ENCODE data around the gene KCNN1.

Gene KCNN1

DNA sequence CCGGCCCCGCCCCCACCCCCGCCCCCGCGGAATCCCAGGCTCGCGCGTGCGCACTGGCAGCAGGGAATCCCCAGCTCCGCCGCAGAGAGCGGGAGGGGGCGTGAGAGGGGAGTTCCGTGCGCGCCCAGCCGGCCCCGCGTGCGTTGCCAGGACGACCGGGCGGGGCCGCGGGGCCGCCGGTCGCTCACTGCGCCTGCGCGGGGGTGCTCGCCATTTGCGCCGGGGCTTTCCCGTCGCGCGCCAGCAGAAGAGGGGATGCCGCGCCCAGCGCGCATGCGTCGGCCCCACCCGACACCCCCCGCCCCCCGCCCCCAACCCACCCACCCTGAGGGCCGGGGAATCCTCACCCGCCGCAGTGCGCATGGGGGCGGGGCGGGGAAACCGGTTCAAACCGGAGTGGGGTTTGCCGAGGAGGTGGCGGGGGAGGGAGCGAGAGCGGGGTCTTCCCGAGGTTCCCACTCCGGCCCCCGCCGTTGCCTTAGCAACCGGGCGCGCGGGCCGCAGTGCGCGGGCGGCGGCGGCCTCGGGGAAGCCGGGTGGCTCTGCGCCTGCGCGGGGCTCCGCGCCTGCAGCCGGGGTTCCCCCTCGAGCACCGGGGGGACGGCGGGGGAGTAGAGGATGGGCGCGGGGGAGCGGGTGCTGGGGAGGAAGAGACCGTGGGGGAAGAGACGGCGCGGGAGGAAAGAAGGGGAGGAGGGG lies 18.9 kb upstream of the KCNN1 start:
- peak; percentile 88 for DNase-seq (ENCODE audit: low spot score)

GRCh38 chr19:17948514-17948900 lies 18.4 kb upstream of the KCNN1 start:
- no peak for DNase-seq (ENCODE audit: low spot score)

DNA sequence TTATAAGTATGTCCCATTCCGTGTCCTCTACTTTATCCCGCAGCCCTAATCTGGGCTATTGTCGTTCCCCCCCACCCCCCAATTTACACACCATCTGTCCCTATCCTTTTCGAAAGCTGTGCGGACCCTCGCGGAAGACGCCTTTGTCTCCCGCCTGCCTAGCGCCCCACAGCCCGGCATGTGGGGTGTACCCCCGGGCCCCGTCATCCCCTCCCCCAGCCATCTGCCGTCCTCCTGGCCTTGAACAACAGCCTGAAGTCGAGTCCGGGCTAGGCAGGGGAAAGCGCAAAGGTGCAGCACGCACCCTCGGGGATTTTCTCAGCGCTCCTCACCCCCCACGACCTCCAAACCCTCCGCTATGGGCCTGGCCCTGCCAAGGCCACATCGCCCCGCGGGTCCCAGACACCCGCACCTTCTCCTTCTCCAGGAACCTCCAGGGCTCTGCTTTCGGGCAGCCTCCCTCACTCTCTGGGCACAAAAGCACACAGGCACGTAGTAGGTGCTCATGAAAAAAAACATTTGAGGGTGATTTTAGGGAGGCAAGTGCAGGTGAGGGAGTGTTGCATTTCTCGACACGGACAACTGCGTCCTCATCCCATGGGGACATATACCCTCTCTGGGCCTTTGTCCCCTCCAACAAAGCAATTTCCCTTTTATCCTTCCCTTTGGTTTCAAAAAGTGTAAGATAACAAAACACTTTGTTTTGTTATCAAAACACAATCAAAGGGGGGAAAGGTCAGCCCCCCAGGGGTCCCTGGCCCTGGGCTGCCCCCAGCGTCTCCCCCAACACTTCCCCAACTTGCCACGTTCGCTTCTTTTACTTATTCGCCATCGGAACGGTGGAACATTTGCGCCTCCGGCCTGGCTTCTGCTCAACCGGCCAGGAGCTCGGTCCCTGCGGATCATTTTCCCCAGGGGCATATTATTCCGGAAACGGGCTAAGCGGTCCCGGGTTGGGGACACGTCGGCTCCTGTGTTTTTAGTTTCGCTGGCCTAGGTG lies 17.7 kb upstream of the KCNN1 start:
- no peak for DNase-seq (ENCODE audit: low spot score)

GRCh38 chr19:17949956-17950309 lies 17.0 kb upstream of the KCNN1 start:
- DNase-seq (ENCODE audit: low spot score), result peak; percentile 42

GRCh38 chr19:17950310-17951156 lies 16.4 kb upstream of the KCNN1 start:
- DNase-seq (ENCODE audit: low spot score), result peak; percentile 42

DNA sequence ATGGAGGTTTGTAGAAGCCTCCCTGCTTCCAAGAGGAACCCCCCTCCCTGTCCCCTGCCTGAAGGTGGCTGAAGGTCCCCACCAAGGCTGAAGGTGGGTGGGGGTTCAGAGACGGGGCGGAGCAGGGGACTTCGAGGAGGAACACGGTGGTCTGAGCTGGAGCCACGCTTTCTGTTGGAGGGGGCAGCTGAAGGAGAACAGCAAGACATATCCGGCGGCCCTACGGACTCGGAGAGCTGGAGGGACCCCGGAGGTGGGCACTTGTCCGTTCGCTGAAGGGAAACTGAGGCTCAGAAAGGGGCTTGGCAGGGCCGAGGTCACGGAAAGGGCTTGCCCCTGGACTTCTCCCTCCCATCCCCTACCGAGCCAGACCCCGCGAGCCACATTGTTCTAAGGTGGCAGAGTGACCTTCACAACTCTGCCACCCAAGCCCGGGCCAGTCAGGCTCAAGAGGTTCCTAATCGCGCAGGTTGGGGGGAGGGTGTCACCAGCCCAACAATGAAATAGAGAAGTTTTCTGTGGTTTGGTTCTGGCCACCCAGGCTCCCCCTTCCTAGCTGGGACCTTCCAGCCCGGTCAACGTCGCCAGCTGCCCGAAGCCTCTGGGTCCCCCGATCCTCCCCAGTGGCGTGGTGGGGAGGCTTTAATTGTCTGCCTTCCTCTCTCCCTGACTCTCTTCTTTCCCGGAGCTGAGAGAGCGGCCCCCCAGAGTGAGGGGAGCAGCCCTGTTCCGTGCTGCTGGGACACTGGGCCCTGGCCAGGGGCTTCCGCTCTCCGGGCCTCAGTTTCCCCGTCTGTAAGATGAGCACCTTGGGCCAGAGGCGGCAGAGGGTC lies 15.5 kb upstream of the KCNN1 start:
- no peak for DNase-seq (ENCODE audit: low spot score)

- DNase-seq (ENCODE audit: low spot score), result no peak
Measured at GRCh38 chr19:17951990-17952976, 14.6 kb upstream of the KCNN1 start.

- DNase-seq (ENCODE audit: low spot score), result no peak
Measured at GRCh38 chr19:17953316-17953801, 13.5 kb upstream of the KCNN1 start.

- no peak for DNase-seq (ENCODE audit: low spot score)
Measured at GRCh38 chr19:17953869-17954268, 13.0 kb upstream of the KCNN1 start.

DNA sequence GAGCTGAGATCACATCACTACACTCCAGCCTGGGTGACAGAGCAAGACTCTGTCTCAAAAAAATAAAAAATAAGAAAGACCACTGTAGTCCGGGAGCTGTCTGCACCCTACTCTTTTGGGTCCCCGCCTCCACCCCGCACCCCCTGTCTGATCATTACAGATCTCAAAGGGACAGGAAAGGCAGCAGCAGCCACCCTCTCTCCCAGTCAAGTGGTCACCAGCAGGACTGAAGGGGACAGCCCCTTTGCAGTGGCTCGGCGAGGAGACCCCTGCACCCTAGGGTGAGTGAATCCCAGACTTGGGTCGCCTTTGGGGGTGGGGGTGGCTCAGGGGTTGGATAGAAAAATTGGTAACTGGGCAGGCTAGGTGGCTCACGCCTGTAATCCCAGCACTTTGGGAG lies 12.5 kb upstream of the KCNN1 start:
- no peak for DNase-seq (ENCODE audit: low spot score)

DNA sequence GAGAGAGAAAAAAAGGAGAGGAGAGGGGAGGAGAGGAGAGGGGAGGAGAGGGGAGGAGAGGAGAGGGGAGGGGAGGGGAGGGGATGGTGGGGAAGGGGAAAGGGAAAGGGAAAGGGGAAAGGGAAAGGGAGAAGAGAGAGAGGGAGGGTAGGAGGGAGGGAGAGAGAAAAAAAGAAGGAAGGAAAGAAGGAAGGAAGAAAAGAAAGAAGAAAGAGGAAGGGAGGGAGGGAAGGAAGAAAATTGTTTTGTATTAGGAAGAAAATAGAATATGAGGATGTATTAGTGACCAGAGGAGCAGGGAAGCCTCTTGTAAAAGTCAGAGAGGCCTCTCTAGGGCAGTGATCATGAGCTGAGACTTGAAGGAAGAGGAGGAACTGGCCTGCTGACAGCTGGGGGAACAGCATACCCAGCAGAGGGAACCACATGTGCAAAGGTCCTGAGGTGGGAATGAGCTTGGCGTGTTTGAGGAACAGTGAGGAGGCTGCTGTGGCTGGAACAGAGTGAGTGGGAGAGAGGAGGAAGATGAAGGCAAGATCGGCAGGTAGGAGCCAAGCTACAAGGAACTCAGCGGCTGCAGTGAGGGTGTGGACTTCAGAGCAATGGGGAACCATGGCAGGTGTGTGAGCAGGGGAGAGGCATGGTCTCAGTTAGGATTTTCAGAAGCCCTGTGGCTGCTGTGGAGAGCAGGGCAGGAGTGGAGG lies 9.6 kb upstream of the KCNN1 start:
- DNase-seq (ENCODE audit: low spot score), result no peak

- no peak for DNase-seq (ENCODE audit: low spot score)
Measured at GRCh38 chr19:17957885-17958284, 9.0 kb upstream of the KCNN1 start.

GRCh38 chr19:17963936-17964691 lies 2.8 kb upstream of the KCNN1 start:
- DNase-seq (ENCODE audit: low spot score), result no peak

- DNase-seq (ENCODE audit: low spot score), result no peak
Measured at GRCh38 chr19:17965370-17966128, 1.4 kb upstream of the KCNN1 start.

GRCh38 chr19:17966129-17966483 lies 801 bp upstream of the KCNN1 start:
- DNase-seq (ENCODE audit: low spot score), result no peak

DNA sequence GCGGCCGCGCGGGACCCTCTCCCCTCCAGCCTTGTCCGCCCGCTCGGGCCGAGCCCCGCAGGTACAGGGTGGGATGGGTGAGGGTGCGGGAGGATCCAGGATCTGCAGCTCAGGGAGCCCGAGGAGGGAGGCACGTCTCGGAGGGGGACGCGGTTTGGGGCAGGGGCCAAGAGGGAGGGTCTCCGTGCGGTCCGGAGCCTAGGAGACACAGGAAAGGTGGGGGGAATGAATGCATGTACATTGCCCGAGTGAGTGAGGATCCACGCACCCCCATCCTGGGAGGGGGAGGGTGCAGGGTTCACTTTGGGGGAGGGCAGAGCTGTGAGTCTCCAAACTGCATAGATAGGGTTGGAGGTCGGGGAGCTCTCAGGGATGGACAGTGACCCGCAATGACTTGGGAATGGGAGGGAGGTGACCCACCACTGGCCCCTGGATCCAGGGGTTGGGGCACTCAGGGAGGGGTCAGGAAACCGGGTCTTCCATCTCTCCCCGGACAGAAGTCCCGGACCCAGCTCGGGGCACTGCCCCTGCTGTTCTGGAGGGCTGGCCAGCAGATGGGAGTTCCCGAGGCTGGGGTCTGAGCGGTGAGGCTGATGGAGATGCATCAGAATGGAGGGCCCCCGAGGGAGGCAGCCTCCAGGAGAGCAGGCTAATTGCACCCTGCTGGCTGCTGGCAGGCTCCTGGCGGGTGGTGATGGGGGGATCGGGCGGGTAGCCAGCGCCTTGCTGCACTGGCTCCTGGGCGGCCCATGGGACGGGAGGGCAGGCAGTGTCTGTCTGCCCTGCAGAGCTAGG lies 547 bp downstream of the KCNN1 start:
- DNase-seq (ENCODE audit: low spot score), result no peak

DNA sequence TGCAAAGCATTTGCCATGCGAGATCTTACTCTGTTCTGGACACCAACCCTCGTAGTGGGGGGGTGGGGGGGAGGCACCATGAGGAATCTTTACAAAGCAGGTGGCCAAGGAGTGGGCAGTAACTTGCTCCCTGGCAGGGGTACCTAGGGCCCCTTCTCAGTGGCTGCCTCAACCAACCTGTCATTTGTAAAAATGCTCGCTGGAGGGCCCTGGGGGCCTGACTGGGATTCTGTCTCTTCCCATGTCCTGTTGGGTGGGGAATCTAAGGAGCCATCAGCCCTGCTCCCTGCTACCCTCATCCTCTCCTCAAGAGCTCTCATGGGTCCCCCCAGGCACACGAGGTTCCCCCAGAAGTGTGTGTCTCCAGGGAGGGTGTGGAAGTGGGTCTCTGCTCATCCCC lies 1.5 kb downstream of the KCNN1 start:
- DNase-seq (ENCODE audit: low spot score), result no peak
